Mesendoderm (in vitro differentiated cells): ENCODE data around the gene SNX27.

Experiments
- DNase-seq: peaks from one replicate; pipeline ENCODE4 v3.0.0; 2013
- H2AK5ac ChIP-seq: 2 replicates; pipeline ENCODE4 v1.6.1; 2013; ENCODE audit warnings: low read length, inconsistent platforms
- H2BK120ac ChIP-seq: 2 replicates; pipeline ENCODE4 v1.6.1; 2013; ENCODE audit warnings: low read depth, mild to moderate bottlenecking, low read length, moderate library complexity, mixed read lengths
- H2BK15ac ChIP-seq: replicated peaks from 2 replicates; pipeline ENCODE4 v1.6.1; 2013; ENCODE audit warnings: low read depth, mild to moderate bottlenecking, moderate library complexity
- H2BK5ac ChIP-seq: 2 replicates; pipeline ENCODE4 v1.6.1; 2013; ENCODE audit warnings: low read length, inconsistent platforms
- H3K18ac ChIP-seq: 2 replicates; pipeline ENCODE4 v1.6.1; 2013; ENCODE audit warnings: mild to moderate bottlenecking, low read length, mixed read lengths
- H3K23ac ChIP-seq: one replicate; pipeline ENCODE4 v1.6.1; 2013; ENCODE audit warnings: low read length
- H3K27ac ChIP-seq: 2 replicates; pipeline ENCODE4 v1.5.1; 2013; ENCODE audit warnings: low read depth, mild to moderate bottlenecking, inconsistent platforms, low read length, moderate library complexity
- H3K27me3 ChIP-seq: 2 replicates; pipeline ENCODE4 v1.6.1; 2013; ENCODE audit warnings: low read length, control low read depth, mild to moderate bottlenecking, inconsistent platforms; ENCODE audit not compliant: insufficient read depth, poor library complexity
- H3K36me3 ChIP-seq: 2 replicates; pipeline ENCODE4 v1.6.1; 2013; ENCODE audit warnings: low read length, inconsistent platforms; ENCODE audit not compliant: control insufficient read depth, insufficient read depth
- H3K4ac ChIP-seq: one replicate; pipeline ENCODE4 v1.6.1; 2013; ENCODE audit warnings: low read depth, mild to moderate bottlenecking, low read length, moderate library complexity
- H3K4me1 ChIP-seq: 2 replicates; pipeline ENCODE4 v1.6.1; 2013; ENCODE audit warnings: low read depth, low read length, inconsistent platforms; ENCODE audit not compliant: control insufficient read depth
- H3K4me2 ChIP-seq: 2 replicates; pipeline ENCODE4 v1.6.1; 2013; ENCODE audit warnings: low read length
- H3K4me3 ChIP-seq: 2 replicates; pipeline ENCODE4 v1.5.1; 2013; ENCODE audit warnings: mild to moderate bottlenecking, low read length
- H3K56ac ChIP-seq: one replicate; pipeline ENCODE4 v1.6.1; 2013; ENCODE audit warnings: low read length
- H3K79me1 ChIP-seq: 2 replicates; pipeline ENCODE4 v1.6.1; 2013; ENCODE audit warnings: low read length, inconsistent platforms
- H3K79me2 ChIP-seq: 2 replicates; pipeline ENCODE4 v1.6.1; 2013; ENCODE audit warnings: mild to moderate bottlenecking, low read length; ENCODE audit not compliant: control insufficient read depth, insufficient read depth
- H3K9ac ChIP-seq: 2 replicates; pipeline ENCODE4 v1.6.1; 2013; ENCODE audit warnings: low read length, inconsistent platforms
- H4K5ac ChIP-seq: one replicate; pipeline ENCODE4 v1.6.1; 2013; ENCODE audit warnings: low read length
- H4K8ac ChIP-seq: one replicate; pipeline ENCODE4 v1.6.1; 2013; ENCODE audit warnings: low read depth, mild to moderate bottlenecking, control low read depth, low read length, moderate library complexity
- WGBS: extraction: QIAGEN DNeasy Blood & Tissue Kit; methylation state at CpG from one replicate; pipeline ENCODE4 v1.1.7; 2013; ENCODE audit warnings: low lambda C conversion rate, missing lambda C conversion rate; ENCODE audit not compliant: insufficient coverage; ENCODE audit errors: extremely low coverage; 5-methylcytosine and 5-hydroxymethylcytosine counted together

SNX27 gene

DNA sequence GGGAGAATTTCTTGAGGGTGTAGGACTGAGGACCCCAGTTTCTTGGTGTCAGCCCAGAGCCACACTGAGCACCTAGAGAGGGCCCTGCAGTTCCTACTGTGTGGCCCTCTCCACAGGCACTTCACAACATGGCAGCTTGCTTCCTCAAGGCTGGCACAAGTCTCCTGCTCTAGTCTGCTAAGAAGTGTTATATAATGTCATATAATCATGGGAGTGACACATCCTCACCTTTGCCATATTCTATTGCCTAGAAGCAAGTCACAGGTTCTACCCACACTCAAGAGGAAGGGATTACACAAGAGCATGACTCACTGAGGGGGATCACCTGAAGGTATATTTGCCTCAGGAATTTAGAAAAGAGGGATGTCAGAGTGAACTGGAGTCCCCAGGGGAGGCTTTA, 5.5 kb upstream of the SNX27 start:
- no peak overlapping the region for H3K4me3 ChIP-seq
- peaks cover 2% of the 10 kb centered on the region for H3K4me1 ChIP-seq
- peak; percentile 72 for DNase-seq

DNA sequence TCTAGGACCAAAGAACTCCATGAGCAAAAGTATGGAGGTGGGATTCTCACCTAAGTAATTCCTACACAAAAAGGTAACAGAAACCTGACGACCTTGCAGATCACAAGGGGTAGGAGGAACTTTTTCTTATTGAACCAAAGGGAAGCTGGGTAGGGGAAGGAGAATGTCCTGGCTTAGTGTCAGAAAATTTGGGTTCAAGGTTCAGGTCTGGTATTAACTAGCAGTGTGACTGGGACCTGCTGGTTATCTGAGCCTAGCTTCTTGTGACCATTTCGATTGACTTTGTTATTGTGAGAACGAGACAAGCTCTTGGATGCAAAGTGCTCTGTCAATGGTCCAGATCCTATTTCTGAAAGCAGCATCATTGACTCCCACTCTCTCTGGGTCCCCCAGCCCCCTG, 5.0 kb upstream of the SNX27 start:
- Histone ChIP-seq H3K27ac (no peak overlapping the region), H3K4me1 (peaks cover 2% of the 10 kb centered on the region), H3K56ac (no peak overlapping the region), H3K23ac (no peak overlapping the region), H2AK5ac (no peak overlapping the region), H2BK120ac (no peak overlapping the region), H2BK15ac (no peak overlapping the region), H4K8ac (no peak overlapping the region), H4K5ac (no peak overlapping the region), H3K27me3 (no peaks in the 10 kb centered on the region), H3K4ac (no peak overlapping the region), H3K36me3 (no peaks in the 10 kb centered on the region), H3K18ac (no peak overlapping the region), H2BK5ac (no peak overlapping the region), H3K4me3 (no peak overlapping the region), H3K79me2 (no peaks in the 10 kb centered on the region), H3K4me2 (no peak overlapping the region), H3K9ac (no peak overlapping the region), H3K79me1 (no peaks in the 10 kb centered on the region)
- WGBS, result no CpG with 5 or more reads among the region's 3 CpGs
- no peak for DNase-seq

More for the DNA sequence above, 5.5 kb upstream of the SNX27 start:
- H2BK120ac ChIP-seq, result no peak overlapping the region
- H3K23ac ChIP-seq, result no peak overlapping the region
- H3K27ac ChIP-seq, result no peak overlapping the region
- H3K4ac ChIP-seq, result no peak overlapping the region
- H2BK15ac ChIP-seq, result no peak overlapping the region
- H4K8ac ChIP-seq, result no peak overlapping the region
- H2BK5ac ChIP-seq, result no peak overlapping the region
- H3K79me2 ChIP-seq, result no peaks in the 10 kb centered on the region
- no peak overlapping the region for H2AK5ac ChIP-seq
- H3K9ac ChIP-seq, result no peak overlapping the region
- no peak overlapping the region for H3K56ac ChIP-seq
- no peaks in the 10 kb centered on the region for H3K36me3 ChIP-seq
- no peak overlapping the region for H4K5ac ChIP-seq
- H3K4me2 ChIP-seq, result no peak overlapping the region
- no peak overlapping the region for H3K18ac ChIP-seq
- no peaks in the 10 kb centered on the region for H3K27me3 ChIP-seq
- no peaks in the 10 kb centered on the region for H3K79me1 ChIP-seq

DNA sequence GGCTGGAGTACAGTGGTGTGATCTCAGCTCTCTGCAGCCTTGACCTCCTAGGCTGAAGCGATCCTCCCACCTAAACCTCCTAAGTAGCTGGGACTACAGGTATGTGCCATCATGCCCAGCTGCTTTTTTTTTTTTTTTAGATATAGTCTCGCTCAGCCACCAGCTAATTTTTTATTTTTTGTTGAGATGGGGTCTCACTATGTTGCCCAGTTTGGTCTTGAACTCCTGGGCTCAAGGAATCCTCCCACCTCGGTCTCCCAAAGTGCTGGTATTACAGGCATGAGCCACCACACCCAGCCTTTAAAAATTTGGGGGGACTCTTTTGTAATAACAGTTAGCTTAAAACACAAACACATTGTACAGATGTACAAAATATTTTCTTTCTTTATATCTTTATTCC, 1.7 kb upstream of the SNX27 start:
- Histone ChIP-seq H3K23ac (no peak overlapping the region), H2AK5ac (no peak overlapping the region), H3K36me3 (no peaks in the 10 kb centered on the region), H3K4ac (no peak overlapping the region), H2BK120ac (no peak overlapping the region), H3K56ac (no peak overlapping the region), H2BK15ac (no peak overlapping the region), H3K4me3 (no peak overlapping the region), H3K18ac (no peak overlapping the region), H3K4me2 (no peak overlapping the region), H4K5ac (no peak overlapping the region), H3K79me2 (peaks cover 9% of the 10 kb centered on the region), H3K4me1 (peaks cover 4% of the 10 kb centered on the region), H3K27me3 (no peaks in the 10 kb centered on the region), H2BK5ac (no peak overlapping the region), H4K8ac (no peak overlapping the region), H3K79me1 (peaks cover 6% of the 10 kb centered on the region), H3K9ac (no peak overlapping the region), H3K27ac (no peak overlapping the region)
- no peak for DNase-seq
- WGBS, result no CpG with 5 or more reads among the region's 3 CpGs

DNA sequence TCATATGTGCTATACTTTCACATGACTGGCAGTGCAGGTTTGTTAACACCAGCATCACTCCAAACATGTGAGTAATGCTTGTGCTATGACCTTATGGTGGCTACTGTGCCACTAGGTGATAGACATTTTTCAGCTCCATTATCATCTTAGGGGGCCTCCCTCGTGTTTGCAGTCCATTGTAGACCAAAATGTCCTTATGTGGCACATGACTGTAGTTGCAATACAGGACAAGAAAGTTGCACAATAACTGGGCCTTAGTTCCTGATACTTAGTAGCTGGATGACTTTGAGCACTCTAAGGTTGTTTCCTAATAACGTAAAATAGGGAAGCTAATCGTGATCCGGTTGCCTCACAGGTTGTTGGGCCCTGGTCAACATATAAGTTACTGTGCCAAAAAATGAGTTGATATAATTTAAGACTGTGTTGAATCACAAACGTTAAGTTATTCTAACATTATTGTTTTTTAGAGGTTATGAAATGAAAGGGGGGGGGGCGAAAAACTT, 511 bp upstream of the SNX27 start:
- Histone ChIP-seq H3K79me2 (peaks cover 9% of the 10 kb centered on the region), H3K4me3 (no peak overlapping the region), H3K56ac (no peak overlapping the region), H4K8ac (no peak overlapping the region), H2BK120ac (no peak overlapping the region), H3K79me1 (peaks cover 6% of the 10 kb centered on the region), H3K4me1 (peaks cover 4% of the 10 kb centered on the region), H3K18ac (no peak overlapping the region), H3K4ac (no peak overlapping the region), H2BK15ac (no peak overlapping the region), H3K36me3 (no peaks in the 10 kb centered on the region), H2AK5ac (no peak overlapping the region), H3K23ac (no peak overlapping the region), H4K5ac (no peak overlapping the region), H3K27me3 (no peaks in the 10 kb centered on the region), H2BK5ac (no peak overlapping the region), H3K27ac (no peak overlapping the region), H3K9ac (no peak overlapping the region), H3K4me2 (no peak overlapping the region)
- WGBS, result no CpG with 5 or more reads among the region's 6 CpGs
- DNase-seq, result peak; percentile 52

DNA sequence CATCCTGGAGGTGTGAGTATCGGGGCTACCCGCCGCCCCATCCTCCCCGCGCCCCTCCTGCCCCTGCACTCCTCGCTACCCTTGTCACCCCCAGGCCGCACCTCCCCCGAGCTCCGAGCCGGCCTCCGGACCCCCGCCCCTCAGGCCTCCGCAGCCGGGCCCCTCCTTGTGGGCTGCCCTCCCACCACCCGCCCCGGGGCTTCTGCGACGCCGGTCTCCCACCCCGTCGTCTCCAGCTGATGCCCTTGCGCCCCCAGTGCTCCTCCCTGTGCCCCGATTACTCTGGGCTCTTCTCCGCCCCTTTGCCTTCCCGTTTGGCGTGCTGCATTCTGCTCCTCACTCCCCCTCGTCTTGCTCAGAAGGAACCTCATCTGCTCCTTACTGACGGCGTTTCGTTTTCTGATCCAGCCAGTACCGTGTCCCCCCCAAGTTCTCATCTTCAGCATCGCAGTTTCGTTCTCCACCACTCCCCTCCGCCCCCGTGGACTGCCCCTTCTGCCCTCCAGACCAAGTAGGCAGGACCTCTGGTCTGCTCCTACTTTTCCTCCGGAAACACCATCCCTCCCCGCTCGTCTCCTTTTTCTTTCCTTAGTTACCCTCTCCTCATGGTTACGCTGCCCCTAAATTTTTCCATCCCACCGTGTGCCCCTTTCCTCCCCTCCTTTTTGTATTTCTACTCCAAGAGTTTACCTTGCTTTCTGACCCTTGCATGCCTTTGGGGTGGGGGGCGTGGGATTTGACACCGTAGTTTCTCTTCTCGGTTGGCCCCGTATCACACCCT, 841 bp downstream of the SNX27 start:
- Histone ChIP-seq H3K4ac (peak overlapping the region; percentile 6), H3K4me1 (peaks cover 4% of the 10 kb centered on the region), H3K79me2 (peaks cover 14% of the 10 kb centered on the region), H2BK15ac (no peak overlapping the region), H3K79me1 (peaks cover 6% of the 10 kb centered on the region), H3K27me3 (no peaks in the 10 kb centered on the region), H3K23ac (peak overlapping the region; percentile 48), H4K5ac (no peak overlapping the region), H3K18ac (peak overlapping the region; percentile 93), H4K8ac (no peak overlapping the region), H3K27ac (peak overlapping the region; percentile 88), H2BK120ac (no peak overlapping the region), H3K4me2 (peak overlapping the region; percentile 96), H2AK5ac (peak overlapping the region; percentile 46), H3K4me3 (peak overlapping the region; percentile 66), H3K36me3 (no peaks in the 10 kb centered on the region), H2BK5ac (peak overlapping the region; percentile 55), H3K9ac (peak overlapping the region; percentile 81), H3K56ac (peak overlapping the region; percentile 91)
- WGBS, result no CpG with 5 or more reads among the region's 44 CpGs
- DNase-seq, result peak; percentile 61
